Measurements from ENCODE around the gene BTF3. TPM values are rescaled to one million over a fixed set of nuclear protein-coding genes. Genes with fewer than 3 reads are reported as not detected.

BTF3 gene
- total RNA-seq (100 to 1,000 TPM; 232 to 277 TPM), polyA plus RNA-seq (ENCODE audit: insufficient read depth, low read depth, low replicate concordance) (387 TPM)
- long read RNA-seq, donor 1, transcript BTF3-201 (6 exons, 897 nt): major isoform, 302 of 444 reads
- long read RNA-seq, donor 1, transcript BTF3-202 (6 exons, 1,237 nt): minor isoform, 24 of 444 reads
- long read RNA-seq, donor 1, partial matches to known transcripts: 70 of 444 reads
- long read RNA-seq, donor 1, other reads (novel, unspliced or antisense): 41 of 444 reads
- long read RNA-seq, donor 2, transcript BTF3-201 (6 exons, 897 nt): major isoform, 175 of 257 reads
- long read RNA-seq, donor 2, transcript BTF3-202 (6 exons, 1,237 nt): minor isoform, 11 of 257 reads
- long read RNA-seq, donor 2, partial matches to known transcripts: 40 of 257 reads
- long read RNA-seq, donor 2, other reads (novel, unspliced or antisense): 30 of 257 reads

DNA sequence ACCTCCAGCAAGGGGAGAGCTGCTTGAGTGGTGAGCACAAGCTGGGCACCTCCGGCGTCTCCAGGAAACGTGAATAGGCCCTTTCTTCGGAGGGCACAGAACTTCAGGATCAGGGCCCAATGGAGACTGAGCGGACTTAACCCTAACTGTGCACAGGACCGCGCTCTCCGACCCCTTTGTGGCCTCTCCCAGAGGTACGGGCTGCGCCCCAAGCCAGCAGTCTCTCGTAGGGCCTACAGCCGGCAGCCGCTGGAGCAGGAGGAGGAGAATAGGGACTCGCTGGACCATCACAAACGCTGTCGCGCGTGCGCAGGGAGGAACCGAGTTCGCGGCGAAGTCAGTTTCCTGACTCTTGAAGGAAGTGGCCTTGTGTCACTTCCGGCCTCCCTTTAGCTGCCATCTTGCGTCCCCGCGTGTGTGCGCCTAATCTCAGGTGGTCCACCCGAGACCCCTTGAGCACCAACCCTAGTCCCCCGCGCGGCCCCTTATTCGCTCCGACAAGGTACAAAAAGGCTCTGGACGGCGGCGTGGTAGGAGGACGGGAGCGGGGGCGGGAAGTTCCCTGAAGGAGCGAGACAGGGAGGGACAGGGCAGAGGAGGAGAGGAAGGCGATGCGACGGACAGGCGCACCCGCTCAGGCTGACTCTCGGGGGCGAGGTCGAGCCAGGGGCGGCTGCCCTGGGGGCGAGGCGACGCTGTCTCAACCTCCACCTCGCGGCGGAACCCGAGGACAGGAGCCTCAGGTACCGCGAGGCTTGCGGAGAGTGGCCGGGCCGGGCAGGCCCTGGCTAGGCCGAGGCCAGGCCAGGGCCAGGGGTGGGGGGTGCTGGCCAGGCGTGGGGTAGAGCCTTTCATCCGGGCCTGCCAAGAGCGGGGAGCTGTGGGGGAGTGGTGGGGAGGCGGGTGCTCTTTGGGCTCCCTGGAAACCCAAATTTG is at the start of gene BTF3:
Gene BTF3, plus strand, starts transcription at position 386 of the 936 bp plus-strand sequence. Its CDS starts 226 bp downstream, at position 612.
- DNase-seq: peak; percentile 99
- H3K27me3 ChIP-seq: no peaks in the 10 kb centered on the region
- H3K4me3 ChIP-seq: peak within 1 kb of the TSS; percentile 95 to 97
- no peaks in the 10 kb centered on the region for H3K9me3 ChIP-seq
- intact Hi-C loops (cut with DNase I; ENCODE audit: low total_unique reads): no loop called here
- H3K27ac ChIP-seq: peak within 1 kb of the TSS; percentile 95 to 98
- no peaks in the 10 kb centered on the region for H3K36me3 ChIP-seq (ENCODE audit: low read depth, missing control alignments)
- peaks cover 13% of the 10 kb centered on the region for H3K4me1 ChIP-seq
- TF ChIP-seq, protein P1, sequence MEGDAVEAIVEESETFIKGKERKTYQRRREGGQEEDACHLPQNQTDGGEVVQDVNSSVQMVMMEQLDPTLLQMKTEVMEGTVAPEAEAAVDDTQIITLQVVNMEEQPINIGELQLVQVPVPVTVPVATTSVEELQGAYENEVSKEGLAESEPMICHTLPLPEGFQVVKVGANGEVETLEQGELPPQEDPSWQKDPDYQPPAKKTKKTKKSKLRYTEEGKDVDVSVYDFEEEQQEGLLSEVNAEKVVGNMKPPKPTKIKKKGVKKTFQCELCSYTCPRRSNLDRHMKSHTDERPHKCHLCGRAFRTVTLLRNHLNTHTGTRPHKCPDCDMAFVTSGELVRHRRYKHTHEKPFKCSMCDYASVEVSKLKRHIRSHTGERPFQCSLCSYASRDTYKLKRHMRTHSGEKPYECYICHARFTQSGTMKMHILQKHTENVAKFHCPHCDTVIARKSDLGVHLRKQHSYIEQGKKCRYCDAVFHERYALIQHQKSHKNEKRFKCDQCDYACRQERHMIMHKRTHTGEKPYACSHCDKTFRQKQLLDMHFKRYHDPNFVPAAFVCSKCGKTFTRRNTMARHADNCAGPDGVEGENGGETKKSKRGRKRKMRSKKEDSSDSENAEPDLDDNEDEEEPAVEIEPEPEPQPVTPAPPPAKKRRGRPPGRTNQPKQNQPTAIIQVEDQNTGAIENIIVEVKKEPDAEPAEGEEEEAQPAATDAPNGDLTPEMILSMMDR (IDR thresholded peaks at IDR 0.05): no peak
- TF ChIP-seq POLR2A (IDR thresholded peaks at IDR 0.05): peak; percentile 34
- 0 to 2% methylated on average over 22 to 67 of the region's 67 CpGs for WGBS, 2 donors

DNA sequence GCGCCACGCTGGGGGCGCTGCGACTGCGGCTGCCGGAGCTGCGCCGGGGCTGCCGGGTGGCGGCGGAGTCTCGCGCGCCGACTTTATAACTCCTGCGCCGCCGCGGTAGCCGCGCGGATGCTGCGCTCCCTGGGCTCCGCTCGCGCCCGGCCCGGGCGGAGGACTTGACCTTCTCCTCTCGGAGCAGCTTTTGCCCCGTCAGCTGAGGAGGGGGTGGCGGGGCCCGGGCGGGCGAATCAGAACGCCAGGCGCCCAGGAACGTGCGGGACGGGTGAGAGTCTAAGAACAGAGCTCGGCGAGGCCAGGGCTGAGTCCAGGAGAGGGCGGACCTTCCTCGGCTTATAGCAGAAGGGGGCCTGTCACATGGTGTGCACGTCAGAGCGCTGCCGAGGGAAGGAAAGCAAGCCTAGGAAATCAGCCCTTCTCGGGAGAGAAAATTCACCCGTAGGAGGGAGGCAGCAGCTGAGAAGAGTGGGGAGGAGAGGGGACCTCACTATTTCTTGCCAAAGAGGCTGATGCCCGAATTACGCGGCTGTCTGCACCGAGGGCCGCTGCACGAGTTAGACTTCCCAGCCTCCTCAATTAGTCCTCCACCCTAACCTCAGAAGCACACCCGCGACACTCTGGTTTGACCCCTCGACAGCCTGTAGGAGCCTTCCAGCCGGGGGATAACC is 49.6 kb upstream of the BTF3 start, which contains the start of gene FOXD1:
Gene FOXD1, minus strand, starts transcription at position 315 of the 674 bp plus-strand sequence. CDS start 415 bp downstream, outside the sequence.
- DNase-seq: peak; percentile 84
- WGBS, 2 donors: 2% methylated on average over 34 to 44 of the region's 59 CpGs
- peaks cover 6% of the 10 kb centered on the region for H3K27me3 ChIP-seq
- peak within 1 kb of the TSS in 1 of 2 donors; percentile 53 for H3K27ac ChIP-seq
- TF ChIP-seq POLR2A (IDR thresholded peaks at IDR 0.05): no peak
- TF ChIP-seq, protein P1 (IDR thresholded peaks at IDR 0.05): no peak
- H3K9me3 ChIP-seq: no peaks in the 10 kb centered on the region
- no peaks in the 10 kb centered on the region for H3K36me3 ChIP-seq (ENCODE audit: low read depth, missing control alignments)
- intact Hi-C loops (cut with DNase I; ENCODE audit: low total_unique reads): no loop called here
- H3K4me1 ChIP-seq: peaks cover 6% of the 10 kb centered on the region
- peak within 1 kb of the TSS; percentile 42 to 47 for H3K4me3 ChIP-seq

DNA sequence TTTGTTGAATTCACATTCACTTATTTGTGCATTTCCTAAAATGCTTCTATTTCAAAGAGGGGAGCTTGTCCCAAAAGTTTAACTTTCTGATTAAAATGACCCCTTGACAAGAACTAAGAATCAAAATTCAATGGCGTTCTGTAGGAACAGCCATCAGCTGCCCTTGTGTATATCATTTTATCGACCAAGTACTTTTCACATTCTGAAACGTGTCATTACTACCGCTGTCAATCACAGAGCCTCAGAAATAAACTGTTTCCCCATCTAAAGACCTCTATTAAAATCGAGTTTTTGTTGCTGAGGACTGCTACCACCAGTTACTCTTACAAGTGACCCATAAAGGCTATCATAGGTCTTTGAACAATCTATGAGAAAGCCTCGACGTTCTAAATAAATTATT is 48.1 kb upstream of the BTF3 start:
- no peak for DNase-seq
- Histone ChIP-seq H3K4me3 (no peak overlapping the region), H3K4me1 (peaks cover 6% of the 10 kb centered on the region), H3K36me3 (ENCODE audit: low read depth, missing control alignments) (no peaks in the 10 kb centered on the region), H3K9me3 (no peaks in the 10 kb centered on the region), H3K27me3 (peaks cover 6% of the 10 kb centered on the region), H3K27ac (no peak overlapping the region)
- intact Hi-C loops (cut with DNase I; ENCODE audit: low total_unique reads): no loop called here
- 7 to 13% methylated on average over 7 of the region's 7 CpGs for WGBS, 2 donors
- TF ChIP-seq, protein P1 (IDR thresholded peaks at IDR 0.05): no peak
- TF ChIP-seq POLR2A (IDR thresholded peaks at IDR 0.05): no peak

DNA sequence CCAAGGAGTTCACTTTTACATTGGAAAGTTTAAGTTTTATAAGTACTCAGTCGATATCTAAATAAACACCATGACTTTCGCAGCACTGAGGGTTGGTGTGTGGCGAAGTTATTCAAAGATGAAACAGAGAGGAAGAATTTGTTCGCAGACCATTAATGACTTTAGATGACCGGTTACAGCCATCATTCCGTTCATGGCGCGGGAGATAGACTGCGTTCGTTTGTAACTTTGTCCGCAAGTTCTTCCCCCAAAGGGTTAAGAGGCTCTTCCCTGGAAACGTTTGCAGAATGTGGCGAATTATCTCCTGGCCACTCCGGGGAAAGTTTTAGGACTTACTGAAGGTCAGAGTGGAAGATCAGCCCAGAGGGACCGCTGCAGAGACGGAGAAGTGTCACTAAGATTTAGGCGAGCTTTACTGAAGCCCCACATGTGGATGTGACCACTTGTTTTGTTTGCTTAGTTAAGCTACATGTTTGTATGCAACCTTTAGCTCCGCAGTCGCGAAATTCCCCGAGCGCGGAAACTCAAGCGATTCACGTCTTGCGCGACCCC is 47.5 kb upstream of the BTF3 start:
- 7 to 8% methylated on average over 27 of the region's 27 CpGs for WGBS, 2 donors
- TF ChIP-seq, protein P1 (IDR thresholded peaks at IDR 0.05): no peak
- no peak for TF ChIP-seq POLR2A (IDR thresholded peaks at IDR 0.05)
- Histone ChIP-seq H3K27me3 (peaks cover 6% of the 10 kb centered on the region), H3K4me1 (peaks cover 6% of the 10 kb centered on the region), H3K27ac (no peak overlapping the region), H3K9me3 (no peaks in the 10 kb centered on the region), H3K36me3 (ENCODE audit: low read depth, missing control alignments) (no peaks in the 10 kb centered on the region), H3K4me3 (peak overlapping the region; percentile 41 to 42)
- intact Hi-C loops (cut with DNase I; ENCODE audit: low total_unique reads): no loop called here
- no peak for DNase-seq

Data from testis (tissue), 5 donors.